Ecto neural progenitor cell (in vitro differentiated cells): ENCODE measurements around the gene SLC15A3.

Experiments used
- DNase-seq: peaks from one replicate; pipeline ENCODE4 v3.0.0-alpha.2; 2018; ENCODE audit warnings: low spot score

The SLC15A3 gene

DNA sequence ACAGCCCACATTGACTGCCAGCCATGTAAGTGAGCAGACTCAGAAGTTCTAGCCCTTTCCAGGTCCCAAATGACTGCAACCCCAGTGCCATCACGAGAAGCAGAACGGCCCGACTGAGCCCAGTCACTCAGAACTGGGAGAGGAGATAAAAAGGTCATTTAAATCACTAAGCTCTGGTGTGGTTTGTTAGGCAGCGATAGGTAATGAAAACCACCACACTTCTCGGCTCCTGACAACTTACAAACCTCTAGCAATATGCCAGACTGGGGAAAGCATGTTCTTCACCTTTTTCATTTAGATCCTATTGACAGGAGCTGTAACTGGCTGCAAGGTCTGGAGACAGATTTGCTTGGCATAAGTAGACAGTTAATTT, 6.7 kb downstream of the SLC15A3 start:
- DNase-seq, result no peak

DNA sequence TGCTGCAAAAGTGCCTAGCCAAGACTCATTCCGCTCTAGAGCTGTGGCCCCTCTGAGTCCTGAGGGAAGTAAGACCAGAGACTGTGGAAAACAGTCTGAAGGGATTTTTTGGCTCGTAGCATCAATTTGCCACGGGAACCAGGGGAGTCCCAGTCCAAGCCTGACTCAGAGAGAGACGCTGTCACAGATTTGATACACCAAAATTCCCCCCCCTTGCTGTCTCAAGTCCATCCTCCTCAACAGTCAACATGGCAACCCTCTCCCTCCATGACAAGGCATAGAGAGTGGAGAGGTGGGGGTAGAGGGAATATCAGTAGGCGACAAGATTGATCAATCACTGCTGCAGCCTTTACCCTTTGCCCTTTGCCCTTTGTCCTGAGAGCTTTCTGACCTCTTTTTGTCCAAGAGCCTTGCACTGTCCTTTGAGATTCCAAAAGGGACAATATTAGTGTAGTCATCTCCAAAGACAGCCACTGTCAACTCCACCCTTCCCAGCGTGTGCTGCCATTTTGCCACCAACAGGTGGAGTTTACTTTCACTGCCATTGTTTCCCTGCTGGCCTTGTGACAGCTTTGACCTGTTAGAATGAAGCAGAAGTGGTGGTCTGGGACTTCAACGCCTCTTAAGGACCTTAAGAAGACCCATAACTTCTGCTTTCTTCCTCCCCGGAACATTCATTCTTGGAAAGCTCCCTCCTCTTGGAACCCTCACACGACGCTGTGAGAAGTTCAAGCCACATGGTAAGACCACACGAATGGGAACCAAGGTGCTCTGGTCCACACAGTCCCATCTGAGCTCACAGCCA, 7.3 kb downstream of the SLC15A3 start:
- DNase-seq, result no peak

DNA sequence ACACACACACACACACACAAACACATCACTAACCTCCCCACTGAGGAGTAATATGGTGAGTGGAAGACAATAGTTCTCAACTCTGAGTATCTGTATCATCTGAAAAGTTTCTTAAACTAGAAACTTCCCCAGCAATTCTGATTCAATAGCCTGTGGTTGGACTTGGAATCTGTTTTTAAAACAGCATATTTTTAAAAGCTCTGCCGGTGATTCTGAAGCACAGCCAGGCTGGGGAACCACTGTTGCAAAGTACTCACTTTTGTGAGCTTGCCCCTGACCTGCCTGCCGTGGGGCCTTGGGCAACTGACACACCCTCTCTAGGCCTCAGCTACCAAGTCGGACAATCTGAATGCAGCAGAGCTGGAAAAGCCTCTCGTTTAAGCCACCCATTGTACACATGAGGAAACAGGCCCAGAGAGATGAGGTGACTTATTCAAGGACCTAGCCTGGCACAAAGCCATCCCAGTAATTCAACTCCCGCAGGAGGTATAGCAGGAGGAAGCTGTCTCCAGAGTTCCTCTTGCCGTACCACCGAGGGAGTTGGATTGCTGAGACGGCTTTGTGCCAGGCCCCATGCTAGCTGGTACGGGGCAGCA, 8.9 kb downstream of the SLC15A3 start:
- no peak for DNase-seq

DNA sequence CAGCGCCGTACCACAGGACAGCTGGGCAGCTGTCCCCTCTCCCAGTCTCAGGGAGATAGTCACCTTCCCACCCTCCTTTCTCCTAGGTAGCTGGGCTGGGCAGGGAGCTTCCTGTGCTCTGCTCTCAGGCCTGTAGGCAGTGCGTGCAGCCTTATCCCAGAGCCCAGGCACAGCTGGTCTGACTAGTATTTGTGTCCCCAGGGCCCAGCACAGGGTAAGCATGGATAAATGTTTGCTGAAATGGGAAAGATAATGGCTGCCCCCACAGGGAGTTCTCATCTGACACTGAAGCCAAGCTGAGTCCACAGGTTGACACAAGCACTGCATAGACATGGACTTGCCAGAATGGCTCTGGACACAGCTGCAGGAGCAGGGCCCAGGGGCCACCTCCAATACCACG, 9.8 kb downstream of the SLC15A3 start:
- no peak for DNase-seq

DNA sequence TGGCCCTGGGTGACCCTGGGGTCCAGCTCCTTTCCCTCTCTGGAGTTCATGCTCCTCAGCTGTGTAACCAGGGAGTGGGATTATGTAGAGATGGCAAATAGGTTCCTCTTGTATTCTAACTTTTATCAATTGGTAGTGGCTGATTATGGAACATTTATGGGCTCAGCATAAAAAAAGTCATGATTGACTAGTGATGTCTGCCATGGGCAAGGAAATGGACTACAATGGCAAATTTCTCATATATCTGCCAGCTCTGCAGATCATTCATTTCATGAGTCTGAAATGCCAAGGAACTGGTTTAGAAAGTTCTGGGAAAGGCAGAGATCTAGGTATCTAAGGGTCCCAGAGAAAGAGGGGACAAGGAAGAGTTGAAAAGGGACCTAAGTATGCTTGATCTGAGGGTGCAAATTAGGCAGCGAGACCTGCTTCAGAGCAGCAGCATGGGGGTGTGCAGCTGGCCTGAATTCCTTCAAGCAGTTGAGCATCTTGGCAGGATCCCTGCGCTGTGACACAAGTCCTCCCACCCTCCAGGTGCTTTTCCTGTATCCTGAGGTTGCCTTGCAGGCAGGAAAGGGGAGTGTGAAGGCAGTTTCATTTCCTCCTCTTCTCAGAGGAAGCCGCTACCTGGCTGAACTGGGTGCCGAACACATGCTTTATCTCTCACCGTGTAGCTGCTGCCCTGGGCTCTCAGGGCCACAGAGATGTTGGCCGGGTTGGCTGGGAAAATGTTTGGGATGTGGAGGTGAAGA, 10.4 kb downstream of the SLC15A3 start:
- DNase-seq, result no peak

DNA sequence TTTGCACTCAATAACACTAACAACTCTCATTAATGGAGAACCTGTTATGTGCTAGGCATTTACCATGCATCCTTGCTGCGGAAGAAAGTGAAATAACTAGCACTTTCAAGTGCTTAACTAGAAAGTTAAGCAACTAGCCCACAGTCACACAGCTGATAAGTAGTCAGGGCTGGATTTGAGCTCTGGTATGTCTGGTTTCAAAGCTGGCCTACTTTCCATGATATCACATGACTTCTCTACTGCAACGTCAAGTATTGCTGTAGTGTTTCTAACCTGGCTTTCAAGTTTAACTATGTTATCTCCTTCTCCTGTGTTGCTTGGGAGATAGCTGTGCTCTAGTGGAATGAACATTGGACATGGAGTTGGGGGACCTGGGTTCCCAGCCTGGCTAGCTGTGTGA, 12.1 kb downstream of the SLC15A3 start:
- no peak for DNase-seq

DNA sequence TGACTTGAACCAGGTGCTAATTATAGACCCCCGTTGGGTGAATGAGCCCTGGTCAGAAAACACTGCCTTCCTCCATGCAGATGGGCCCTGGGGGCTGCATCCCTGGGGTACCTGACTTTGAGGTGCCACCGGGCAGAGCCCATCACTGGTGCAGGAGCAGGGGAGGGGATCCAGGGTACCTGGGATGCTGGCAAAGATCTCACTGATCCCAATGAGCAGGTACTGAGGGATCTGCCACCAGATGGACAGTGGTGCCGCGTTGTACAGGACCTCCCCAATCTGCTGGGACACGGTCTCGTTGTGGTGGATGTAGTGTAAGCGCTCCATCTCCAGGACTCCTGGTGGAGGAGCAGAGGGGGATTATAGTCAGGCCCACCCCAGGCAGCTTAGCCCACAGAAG, 12.7 kb downstream of the SLC15A3 start:
- no peak for DNase-seq

DNA sequence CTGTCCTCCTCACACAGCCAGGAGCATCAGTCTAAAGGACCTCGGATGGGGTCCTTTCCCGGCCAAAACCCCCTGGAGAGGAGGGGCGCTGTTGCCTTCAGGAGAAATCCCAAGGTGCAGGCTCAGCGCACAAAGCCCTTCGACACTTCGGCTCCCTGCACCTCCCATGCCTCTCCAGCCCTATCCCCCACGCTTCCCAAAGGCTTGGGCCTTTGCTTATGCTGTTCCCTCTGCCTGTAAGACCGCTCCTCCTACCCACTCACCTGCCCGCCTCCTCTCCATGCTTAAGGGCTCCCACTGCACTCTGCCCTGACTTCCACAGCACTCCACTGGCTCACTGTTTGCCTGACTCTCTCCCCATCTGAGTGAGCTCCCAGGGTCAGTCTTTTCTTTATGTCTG, 13.5 kb downstream of the SLC15A3 start:
- no peak for DNase-seq

DNA sequence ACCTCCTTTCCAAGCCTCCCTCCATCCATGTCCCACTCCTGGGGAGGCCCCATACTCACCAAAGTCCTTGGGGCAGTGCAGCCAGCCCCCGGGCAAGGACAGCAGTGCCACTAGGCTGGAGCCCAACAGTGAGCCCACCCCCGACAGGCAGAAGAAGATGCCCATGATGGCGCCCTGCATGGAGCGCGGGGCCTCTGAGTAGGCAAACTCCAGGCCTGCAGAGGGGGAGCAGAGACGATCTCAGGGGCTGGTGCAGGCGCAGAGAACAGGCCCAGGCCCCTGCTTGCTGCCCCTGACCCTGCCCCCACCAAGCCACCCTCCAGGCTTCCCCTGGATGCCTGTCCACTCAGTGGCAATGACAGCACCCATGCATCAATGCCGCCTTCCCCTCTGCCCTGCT, 14.2 kb downstream of the SLC15A3 start:
- DNase-seq, result no peak

DNA sequence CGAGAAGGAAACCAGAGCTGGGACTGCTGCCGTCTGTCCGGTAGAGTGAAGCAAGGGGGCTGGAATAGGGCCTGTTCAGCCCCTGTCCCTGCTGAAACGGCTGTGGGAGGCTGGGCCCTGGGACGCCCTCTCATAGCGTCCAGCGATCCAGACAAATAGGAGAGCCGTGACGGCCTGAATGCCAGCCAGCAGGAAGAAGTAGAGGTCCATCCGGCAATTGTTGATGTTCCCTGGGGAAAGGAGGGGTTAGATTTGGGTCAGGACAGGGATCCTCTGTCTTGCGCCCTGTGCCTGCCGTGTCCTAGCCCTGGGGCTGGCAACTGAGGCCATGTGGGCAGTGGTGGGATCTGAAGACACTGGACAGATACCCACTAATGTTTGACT, 14.8 kb downstream of the SLC15A3 start:
- DNase-seq, result no peak

DNA sequence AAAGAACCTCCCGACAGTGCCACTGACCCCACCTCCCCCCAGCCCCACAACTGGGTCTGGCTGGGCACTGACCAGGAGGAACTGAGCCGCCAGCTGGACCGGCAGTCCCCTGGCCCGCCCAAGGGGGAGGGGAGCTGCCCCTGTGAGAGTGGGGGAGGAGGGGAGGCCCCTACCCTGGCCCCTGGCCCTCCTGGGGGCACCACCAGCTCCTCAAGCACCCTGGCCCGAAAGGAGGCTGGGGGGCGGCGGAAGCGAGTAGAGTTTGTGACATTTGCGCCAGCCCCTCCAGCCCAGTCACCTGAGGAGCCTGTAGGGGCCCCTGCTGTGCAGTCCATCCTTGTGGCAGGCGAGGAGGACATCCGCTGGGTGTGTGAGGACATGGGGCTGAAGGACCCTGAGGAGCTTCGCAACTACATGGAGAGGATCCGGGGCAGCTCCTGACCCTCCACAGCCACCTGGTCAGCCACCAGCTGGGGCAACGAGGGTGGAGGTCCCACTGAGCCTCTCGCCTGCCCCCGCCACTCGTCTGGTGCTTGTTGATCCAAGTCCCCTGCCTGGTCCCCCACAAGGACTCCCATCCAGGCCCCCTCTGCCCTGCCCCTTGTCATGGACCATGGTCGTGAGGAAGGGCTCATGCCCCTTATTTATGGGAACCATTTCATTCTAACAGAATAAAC, 15.4 kb downstream of the SLC15A3 start:
- no peak for DNase-seq

DNA sequence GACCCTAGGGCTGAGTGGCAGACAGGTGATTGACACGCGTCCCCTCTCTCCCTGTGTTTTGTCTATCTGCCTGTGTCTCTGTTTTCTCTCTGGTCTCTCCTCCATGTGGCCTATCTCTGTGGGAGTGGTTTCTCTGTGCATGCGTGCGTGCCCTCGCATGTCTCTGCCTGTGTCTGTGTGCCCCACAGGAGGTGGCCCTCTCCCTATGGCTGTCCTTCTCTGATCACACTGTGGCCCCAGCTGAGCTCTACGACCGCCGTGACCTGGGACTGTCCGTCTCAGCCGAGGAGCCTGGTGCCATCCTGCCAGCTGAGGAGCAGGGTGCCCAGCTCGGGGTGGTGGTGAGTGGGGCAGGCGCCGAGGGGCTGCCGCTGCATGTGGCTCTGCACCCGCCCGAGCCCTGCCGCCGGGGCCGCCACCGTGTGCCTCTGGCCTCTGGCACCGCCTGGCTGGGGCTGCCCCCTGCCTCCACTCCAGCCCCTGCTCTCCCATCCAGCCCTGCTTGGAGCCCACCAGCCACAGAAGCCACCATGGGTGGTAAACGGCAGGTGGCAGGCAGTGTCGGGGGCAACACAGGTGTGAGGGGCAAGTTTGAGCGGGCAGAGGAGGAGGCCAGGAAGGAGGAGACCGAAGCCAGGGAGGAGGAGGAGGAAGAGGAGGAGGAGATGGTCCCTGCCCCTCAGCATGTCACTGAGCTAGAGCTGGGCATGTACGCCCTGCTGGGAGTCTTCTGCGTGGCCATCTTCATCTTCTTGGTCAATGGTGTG, 16.1 kb downstream of the SLC15A3 start:
- no peak for DNase-seq

DNA sequence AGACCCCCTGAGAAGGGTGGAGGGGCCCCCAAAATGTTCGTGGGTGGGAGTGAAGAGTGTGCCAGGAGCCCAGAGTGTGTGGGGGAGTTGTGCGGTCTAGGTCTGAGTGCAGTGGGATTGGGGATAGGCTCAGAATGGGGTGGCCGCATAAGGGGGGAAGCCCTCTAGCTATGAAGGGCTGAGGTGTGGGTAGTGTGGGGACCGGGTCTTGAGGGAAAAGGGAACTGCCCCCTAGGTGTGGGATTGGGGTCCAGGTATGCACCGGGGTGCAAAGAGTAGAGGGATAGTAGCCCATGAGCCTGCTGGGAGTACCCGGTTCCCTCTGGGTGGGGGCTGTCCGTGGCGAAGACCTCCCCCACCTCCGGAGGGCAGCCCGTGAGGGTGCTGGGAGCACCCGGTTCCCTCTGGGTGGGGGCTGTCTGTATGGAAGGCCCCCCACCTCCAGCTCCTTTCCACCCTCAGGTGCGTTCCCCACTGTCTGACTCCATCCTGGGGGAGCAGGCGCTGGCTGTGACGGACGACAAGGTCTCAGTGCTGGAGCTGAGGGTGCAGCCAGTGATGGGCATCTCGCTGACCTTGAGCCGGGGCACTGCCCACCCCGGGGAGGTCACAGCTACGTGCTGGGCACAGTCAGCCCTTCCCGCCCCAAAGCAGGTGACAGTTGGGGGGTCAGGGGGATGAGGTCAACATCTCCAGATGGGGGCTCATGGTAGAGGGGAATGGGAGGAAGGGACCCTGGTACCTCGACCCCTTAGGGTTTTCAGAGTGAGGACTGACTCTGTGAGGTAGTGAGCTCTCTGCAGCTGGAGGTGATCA, 17.0 kb downstream of the SLC15A3 start:
- DNase-seq, result no peak

DNA sequence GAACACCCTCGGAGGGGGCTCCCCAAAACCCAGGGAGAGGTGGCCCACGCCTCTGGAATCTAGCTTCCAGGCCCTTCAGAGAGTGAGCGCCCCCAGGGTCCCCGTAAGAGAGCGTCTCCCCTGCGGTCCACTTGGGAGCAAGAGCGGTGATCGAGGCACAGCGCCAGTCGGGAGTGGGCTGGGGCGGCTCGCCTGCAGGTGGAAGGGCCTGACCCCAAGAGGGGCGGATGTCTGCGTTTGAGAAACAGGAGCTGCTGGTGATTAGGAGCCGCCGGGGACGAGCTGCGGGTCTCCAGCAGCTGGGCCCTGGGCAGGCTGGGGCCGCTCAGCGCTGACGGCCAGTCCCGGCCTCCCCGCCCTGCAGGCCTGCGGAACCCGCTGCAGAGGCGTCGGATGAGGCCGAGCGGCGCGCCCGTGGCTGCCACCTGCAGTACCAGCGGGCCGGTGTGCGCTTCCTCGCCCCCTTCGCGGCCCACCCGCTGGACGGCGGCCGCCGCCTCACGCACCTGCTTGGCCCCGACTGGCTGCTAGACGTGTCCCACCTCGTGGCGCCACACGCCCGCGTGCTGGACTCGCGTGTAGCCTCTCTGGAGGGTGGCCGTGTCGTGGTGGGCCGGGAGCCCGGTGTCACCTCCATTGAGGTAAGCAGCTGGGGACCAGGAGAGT, 17.7 kb downstream of the SLC15A3 start:
- no peak for DNase-seq

DNA sequence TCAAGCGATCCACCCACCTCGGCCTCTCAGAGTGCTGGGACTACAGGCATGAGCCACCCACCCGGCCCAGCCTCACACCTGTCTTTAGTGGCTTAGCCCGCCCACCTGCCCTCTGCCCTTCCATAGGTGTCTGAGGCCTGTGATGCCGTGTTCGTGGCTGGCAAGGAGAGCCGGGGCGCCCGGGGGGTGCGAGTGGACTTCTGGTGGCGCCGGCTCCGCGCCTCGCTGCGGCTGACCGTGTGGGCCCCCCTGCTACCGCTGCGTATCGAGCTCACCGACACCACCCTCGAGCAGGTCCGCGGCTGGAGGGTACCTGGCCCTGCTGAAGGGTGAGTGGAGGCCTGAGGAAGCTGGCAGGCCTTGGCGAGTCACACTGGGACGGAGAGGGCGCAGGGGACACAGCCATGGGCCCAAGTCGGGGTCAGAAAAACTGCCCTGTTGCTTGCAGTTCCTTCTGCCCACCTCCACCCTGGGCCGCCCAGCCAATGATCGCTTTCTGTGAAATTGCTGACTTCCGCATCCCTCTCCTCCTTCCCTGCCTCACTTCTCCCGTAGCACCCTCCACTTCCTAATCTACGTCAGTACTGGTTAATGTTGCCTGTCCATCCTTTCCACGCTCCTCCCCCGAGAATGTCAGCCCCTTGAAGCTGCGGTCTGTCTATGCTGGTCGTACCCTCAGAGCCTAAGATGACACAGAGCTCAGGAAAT, 18.4 kb downstream of the SLC15A3 start:
- DNase-seq, result no peak

DNA sequence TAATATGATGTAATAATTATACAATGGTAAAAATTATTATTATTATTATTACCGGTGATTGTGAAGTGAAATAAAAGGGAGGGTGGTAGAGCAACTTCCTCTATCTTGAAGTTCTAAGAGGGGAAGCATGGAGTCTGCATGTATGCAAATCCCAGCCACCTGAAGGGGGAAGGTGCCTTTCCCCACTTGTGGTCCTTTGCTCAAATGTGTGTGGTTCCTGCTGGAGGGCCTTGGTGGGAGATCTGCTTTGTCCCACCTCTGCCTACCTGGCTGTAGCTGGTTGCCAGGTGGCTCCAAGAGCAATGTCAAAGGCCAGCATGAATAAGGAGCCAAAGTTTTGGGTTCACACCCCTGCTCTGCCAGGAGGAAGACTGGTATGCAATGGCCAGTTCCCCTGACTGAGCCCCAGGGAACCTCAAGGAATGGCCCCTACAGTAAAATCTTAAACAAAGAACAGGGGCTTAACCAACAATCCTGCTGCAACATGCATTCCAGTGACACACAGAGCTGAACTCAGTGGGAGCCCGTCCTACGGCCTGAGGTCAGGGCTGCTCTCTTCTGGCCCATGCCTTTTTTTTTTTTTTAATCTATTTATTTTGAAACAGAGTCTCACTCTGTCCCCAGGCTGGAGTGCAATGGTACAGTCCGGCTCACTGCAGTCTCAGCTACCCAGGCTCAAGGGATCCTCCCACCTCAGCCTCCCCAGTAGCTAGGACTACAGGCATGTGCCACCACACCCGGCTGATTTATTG, 19.2 kb downstream of the SLC15A3 start:
- no peak for DNase-seq

DNA sequence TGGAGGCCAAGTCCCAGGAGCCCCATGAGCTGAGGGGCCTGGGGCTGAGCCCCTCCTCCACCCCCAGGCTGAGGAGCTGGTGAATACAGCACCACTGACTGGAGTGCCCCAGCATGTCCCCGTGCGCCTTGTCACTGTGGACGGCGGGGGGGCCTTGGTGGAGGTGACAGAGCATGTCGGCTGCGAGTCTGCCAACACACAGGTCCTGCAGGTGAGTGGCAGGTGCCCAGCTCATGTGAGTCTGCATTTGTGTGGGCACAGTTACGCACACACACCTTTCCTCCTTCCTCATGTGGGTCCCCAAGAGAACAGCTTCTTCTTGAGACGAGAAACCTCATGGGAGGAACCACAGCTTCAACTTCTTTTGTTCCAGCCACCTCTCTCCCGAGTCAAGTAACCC, 20.1 kb downstream of the SLC15A3 start:
- no peak for DNase-seq

DNA sequence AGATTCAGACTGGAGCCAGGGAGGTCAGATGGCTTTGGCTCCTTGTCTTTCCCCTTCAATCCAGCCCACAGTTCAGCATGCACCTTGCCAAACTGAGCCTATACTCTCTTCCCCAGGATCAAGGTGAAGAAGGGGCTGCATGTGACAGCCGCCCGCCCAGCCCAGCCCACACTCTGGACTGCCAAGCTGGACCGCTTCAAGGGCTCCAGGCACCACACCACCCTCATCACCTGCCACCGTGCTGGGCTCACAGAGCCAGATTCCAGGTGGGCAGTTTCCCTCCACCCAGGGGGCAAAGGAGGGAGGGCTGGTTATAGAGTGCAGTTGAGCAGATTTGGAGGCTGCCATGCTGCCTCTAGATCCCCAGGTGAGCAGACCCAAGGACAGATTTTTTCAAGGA, 21.6 kb downstream of the SLC15A3 start:
- DNase-seq, result no peak

DNA sequence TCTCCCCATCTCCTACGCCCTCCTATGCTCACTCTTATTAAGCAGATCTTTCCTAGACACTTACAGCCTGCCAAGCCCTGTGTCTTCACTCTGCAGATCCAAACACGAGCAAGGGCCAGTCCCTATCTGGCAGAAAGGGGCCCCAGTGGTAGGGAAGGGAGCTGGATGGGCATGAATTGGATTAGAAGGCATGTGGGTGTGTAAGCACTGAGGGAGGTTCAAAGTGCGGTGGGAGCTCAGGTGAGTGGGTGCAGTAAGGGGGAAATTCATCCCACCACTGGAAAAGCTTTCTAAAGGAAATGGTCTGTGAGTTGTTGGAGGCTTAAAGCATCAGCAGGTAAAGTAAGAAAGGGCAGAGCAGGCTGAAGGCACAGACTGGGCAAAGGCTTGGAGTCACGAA, 22.2 kb downstream of the SLC15A3 start:
- DNase-seq, result no peak
